ENCODE data around the gene TARBP2.

DNA sequence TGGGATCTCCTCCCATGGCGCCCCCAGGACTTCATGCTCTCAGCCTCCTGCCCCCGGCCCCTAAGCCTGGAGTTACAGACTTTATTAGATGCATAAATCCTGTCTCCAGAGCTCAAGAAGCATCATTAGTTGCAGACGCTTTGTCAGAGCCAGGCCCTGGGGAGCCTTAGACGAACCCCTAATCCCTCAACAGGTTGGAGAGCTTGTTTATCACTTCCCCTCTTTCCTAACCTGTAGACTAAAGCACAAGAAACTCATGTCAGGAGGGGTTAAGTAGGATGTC is 6.5 kb downstream of the TARBP2 start:
- TF ChIP-seq, protein P1, sequence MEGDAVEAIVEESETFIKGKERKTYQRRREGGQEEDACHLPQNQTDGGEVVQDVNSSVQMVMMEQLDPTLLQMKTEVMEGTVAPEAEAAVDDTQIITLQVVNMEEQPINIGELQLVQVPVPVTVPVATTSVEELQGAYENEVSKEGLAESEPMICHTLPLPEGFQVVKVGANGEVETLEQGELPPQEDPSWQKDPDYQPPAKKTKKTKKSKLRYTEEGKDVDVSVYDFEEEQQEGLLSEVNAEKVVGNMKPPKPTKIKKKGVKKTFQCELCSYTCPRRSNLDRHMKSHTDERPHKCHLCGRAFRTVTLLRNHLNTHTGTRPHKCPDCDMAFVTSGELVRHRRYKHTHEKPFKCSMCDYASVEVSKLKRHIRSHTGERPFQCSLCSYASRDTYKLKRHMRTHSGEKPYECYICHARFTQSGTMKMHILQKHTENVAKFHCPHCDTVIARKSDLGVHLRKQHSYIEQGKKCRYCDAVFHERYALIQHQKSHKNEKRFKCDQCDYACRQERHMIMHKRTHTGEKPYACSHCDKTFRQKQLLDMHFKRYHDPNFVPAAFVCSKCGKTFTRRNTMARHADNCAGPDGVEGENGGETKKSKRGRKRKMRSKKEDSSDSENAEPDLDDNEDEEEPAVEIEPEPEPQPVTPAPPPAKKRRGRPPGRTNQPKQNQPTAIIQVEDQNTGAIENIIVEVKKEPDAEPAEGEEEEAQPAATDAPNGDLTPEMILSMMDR (IDR thresholded peaks at IDR 0.05), result no peak
- TF ChIP-seq EZH2 (IDR thresholded peaks at IDR 0.05), result no peak
